Activated CD8-positive, alpha-beta T cell treated with anti-CD3 and anti-CD28 coated beads for 36 hours (primary cell): Measurements from ENCODE around the gene MRTFB. TPM values are rescaled to one million over a fixed set of nuclear protein-coding genes. Genes with fewer than 3 reads are reported as not detected.

Source experiments
- ATAC-seq: fragments of 200-7000 bp; cut with Tn5 transposase; one replicate; pipeline ENCODE4 v1.10.0; 2021; ENCODE audit warnings: mild to moderate bottlenecking, moderate library complexity
- CTCF ChIA-PET: fragments of 350-600 bp; sonication (Branson Sonifier 250); formaldehyde crosslinking; loops from one replicate; lab custom pipeline; 2021; ENCODE audit warnings: antibody characterized with exemption; lab: Charles Lee
- POLR2A ChIA-PET: fragments of 350-600 bp; sonication (Branson Sonifier 250); formaldehyde crosslinking; loops from one replicate; lab custom pipeline; 2021; ENCODE audit warnings: antibody characterized with exemption; lab: Charles Lee
- DNase-seq: peaks from one replicate; pipeline ENCODE4 v3.0.0-alpha.2; 2020
- H3K27ac Mint-ChIP-seq: one replicate; pipeline ENCODE4 v1.8.0; 2021; ENCODE audit warnings: mild to moderate bottlenecking, mixed read lengths
- H3K27me3 Mint-ChIP-seq: one replicate; pipeline ENCODE4 v1.8.0; 2021; ENCODE audit warnings: mixed read lengths
- H3K36me3 Mint-ChIP-seq: one replicate; pipeline ENCODE4 v1.8.0; 2021; ENCODE audit warnings: low read depth, mixed read lengths
- H3K4me1 Mint-ChIP-seq: one replicate; pipeline ENCODE4 v1.8.0; 2021; ENCODE audit warnings: low read depth, mixed read lengths
- H3K4me3 Mint-ChIP-seq: one replicate; pipeline ENCODE4 v1.8.0; 2021; ENCODE audit warnings: mild to moderate bottlenecking, moderate library complexity, mixed read lengths
- H3K9me3 Mint-ChIP-seq: one replicate; pipeline ENCODE4 v1.8.0; 2021; ENCODE audit warnings: mixed read lengths
- intact Hi-C: fragments of 100-400 bp; cut with micrococcal nuclease; formaldehyde crosslinking; loops from one replicate; pipeline ENCODE4 v1.10.0; 2022
- microRNA-seq: library from miRNA; unstranded; fragments of <30 nt; microRNA quantifications from one replicate; pipeline ENCODE4 v1.2.0, GENCODE V29; 2022; ENCODE audit warnings: borderline microRNAs expressed, borderline replicate concordance
- total RNA-seq, 2 experiments: library from RNA; stranded (reverse); gene quantifications; one replicate each; pipeline ENCODE4 v1.2.3, GENCODE V29; 2021
- TF ChIP-seq, protein P1 (sequence below): fragments of 200-600 bp; IDR thresholded peaks from one replicate; pipeline ENCODE4 v1.8.0; 2022; ENCODE audit warnings: antibody characterized with exemption, mild to moderate bottlenecking

The MRTFB gene
- total RNA-seq, 2 experiments from 2014 or later: 10.3 to 12.0 TPM

DNA sequence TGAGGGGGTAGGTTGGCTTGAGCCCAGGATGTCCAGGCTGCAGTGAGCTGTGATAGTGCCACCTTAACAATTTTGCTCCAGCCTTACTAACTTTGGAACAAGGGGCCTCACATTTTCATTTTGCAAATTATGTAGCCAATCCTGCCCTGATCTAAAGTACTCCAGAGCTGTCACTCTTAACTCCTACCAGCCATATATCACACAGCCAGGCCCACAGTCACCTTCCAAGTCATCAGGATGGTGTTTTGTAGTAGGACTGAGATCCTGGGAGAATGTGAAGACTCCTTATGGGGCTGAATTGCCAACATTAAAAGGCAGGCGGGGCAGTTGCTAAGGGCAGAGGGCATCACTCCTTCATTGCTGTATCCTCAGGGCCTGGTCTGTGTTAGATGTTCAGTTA is 243.0 kb downstream of the MRTFB start:
- no peaks in the 10 kb centered on the region for H3K9me3 Mint-ChIP-seq
- intact Hi-C loops: no loop called here

DNA sequence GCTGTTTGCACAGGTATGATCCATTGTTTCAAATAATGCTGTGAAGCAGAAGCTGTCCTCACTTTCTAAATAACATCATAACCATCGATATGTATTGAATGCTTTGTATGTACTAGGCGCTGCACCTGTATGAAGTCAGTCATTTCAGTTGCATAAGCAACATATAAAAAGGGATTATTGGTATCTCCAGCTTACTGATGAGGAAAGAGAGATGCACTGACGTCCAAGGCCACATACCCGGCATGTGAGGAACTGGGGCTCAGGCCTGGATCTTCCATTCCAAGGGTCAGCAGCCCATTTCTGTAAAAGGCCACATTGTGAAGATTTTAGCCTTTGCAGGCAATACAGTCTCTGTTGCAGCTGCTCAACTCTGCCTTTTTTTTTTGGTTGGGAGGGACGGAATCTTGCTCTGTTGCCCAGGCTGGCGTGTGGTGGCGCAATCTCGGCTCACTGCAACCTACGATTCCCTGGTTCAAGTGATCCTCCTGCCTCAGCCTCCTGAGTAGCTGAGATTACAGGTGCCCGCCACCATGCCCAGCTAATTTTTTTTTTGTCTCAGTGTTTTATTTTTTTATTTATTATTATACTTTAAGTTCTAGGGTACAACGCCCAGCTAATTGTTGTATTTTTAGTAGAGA is 244.7 kb downstream of the MRTFB start:
- TF ChIP-seq, protein P1, sequence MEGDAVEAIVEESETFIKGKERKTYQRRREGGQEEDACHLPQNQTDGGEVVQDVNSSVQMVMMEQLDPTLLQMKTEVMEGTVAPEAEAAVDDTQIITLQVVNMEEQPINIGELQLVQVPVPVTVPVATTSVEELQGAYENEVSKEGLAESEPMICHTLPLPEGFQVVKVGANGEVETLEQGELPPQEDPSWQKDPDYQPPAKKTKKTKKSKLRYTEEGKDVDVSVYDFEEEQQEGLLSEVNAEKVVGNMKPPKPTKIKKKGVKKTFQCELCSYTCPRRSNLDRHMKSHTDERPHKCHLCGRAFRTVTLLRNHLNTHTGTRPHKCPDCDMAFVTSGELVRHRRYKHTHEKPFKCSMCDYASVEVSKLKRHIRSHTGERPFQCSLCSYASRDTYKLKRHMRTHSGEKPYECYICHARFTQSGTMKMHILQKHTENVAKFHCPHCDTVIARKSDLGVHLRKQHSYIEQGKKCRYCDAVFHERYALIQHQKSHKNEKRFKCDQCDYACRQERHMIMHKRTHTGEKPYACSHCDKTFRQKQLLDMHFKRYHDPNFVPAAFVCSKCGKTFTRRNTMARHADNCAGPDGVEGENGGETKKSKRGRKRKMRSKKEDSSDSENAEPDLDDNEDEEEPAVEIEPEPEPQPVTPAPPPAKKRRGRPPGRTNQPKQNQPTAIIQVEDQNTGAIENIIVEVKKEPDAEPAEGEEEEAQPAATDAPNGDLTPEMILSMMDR: no peak
- CTCF ChIA-PET: no interaction called here
- H3K27ac Mint-ChIP-seq: no peak overlapping the region
- no peaks in the 10 kb centered on the region for H3K9me3 Mint-ChIP-seq
- intact Hi-C loops: no loop called here
- DNase-seq (no peak), ATAC-seq (no peak)
- no peaks in the 10 kb centered on the region for H3K27me3 Mint-ChIP-seq
- no peaks in the 10 kb centered on the region for H3K4me1 Mint-ChIP-seq
- POLR2A ChIA-PET: no interaction called here
- no peak overlapping the region for H3K4me3 Mint-ChIP-seq
- no peaks in the 10 kb centered on the region for H3K36me3 Mint-ChIP-seq

More for the DNA sequence above, 243.0 kb downstream of the MRTFB start:
- Mint-ChIP-seq H3K27ac (no peak overlapping the region), H3K4me3 (no peak overlapping the region), H3K4me1 (peaks cover 15% of the 10 kb centered on the region), H3K27me3 (no peaks in the 10 kb centered on the region), H3K36me3 (no peaks in the 10 kb centered on the region)
- POLR2A ChIA-PET: no interaction called here
- TF ChIP-seq, protein P1: no peak
- CTCF ChIA-PET: no interaction called here
- no peak for ATAC-seq
- no peak for DNase-seq

Small RNA genes within 50 kb of the gene (microRNA-seq; reads per million reads assigned to microRNA genes)
- 25.4 reads per million, percentile 49 among the genes with 10 or more reads in this experiment for gene MIR193B
- 2.1 reads per million for gene MIR365A

Other genes starting within 250 kb of the MRTFB start
- 10 to 100 TPM in 1 of 2 experiments, 1 to 10 TPM in 1; 6.2 to 13.3 TPM for gene ERCC4, start 151.2 kb upstream of the MRTFB start, total RNA-seq